CD4-positive, CD25-positive, alpha-beta regulatory T cell (primary cell): Measurements from ENCODE around the gene POP7. TPM values are rescaled to one million over a fixed set of nuclear protein-coding genes. Genes with fewer than 3 reads are reported as not detected.

Source experiments
- ATAC-seq, 2 donors: fragments of 150-1000 bp; cut with Tn5 transposase; one replicate each; pipeline ENCODE4 v1.10.0; 2021; ENCODE audit warnings: low read depth in 2 of 2, moderate number of reproducible peaks in 2 of 2, moderate library complexity in 1 of 2
- DNase-seq, 3 donors: peaks; one replicate each; pipeline versions ENCODE4 v3.0.0 to v3.0.0-alpha.2; 2012 to 2022; ENCODE audit warnings: mixed read lengths in 1 of 3
- H3K27ac ChIP-seq: one replicate; pipeline ENCODE4 v1.7.0; 2013; ENCODE audit warnings: mild to moderate bottlenecking, low read length; ENCODE audit not compliant: insufficient read depth, poor library complexity, severe bottlenecking
- H3K27me3 ChIP-seq: one replicate; pipeline ENCODE4 v1.7.0; 2013; ENCODE audit warnings: low read length; ENCODE audit not compliant: control insufficient read depth, insufficient read depth
- H3K36me3 ChIP-seq: one replicate; pipeline ENCODE4 v1.7.0; 2013; ENCODE audit warnings: mild to moderate bottlenecking, low read length, moderate library complexity; ENCODE audit not compliant: control insufficient read depth, insufficient read depth
- H3K4me1 ChIP-seq: 2 replicates; pipeline ENCODE4 v1.7.0; 2013; ENCODE audit warnings: mild to moderate bottlenecking, low read length; ENCODE audit not compliant: insufficient read depth, control insufficient read depth, poor library complexity, severe bottlenecking
- H3K4me3 ChIP-seq: one replicate; pipeline ENCODE4 v1.7.0; 2013; ENCODE audit warnings: low read depth, mild to moderate bottlenecking, low read length, moderate library complexity
- H3K9me3 ChIP-seq, 2 experiments: 1 replicate in 1 of 2; 2 replicates in 1 of 2; pipeline ENCODE4 v1.7.0; 2013; ENCODE audit warnings: low read length in 2 of 2, mild to moderate bottlenecking in 1 of 2, moderate library complexity in 1 of 2; ENCODE audit not compliant: control insufficient read depth in 2 of 2
- H3K27ac Mint-ChIP-seq, 3 donors: one replicate each; pipeline ENCODE4 v1.8.0; 2020 to 2022; ENCODE audit warnings: mild to moderate bottlenecking in 3 of 3, mixed read lengths in 3 of 3, moderate library complexity in 2 of 3
- H3K27me3 Mint-ChIP-seq: one replicate; pipeline ENCODE4 v1.8.0; 2022; ENCODE audit warnings: mild to moderate bottlenecking, mixed read lengths
- H3K36me3 Mint-ChIP-seq: one replicate; pipeline ENCODE4 v1.8.0; 2020; ENCODE audit warnings: mixed read lengths
- H3K4me1 Mint-ChIP-seq, 4 donors: one replicate each; pipeline ENCODE4 v1.8.0; 2020 to 2022; ENCODE audit warnings: mixed read lengths in 4 of 4, mild to moderate bottlenecking in 1 of 4
- H3K4me3 Mint-ChIP-seq, 4 donors: one replicate each; pipeline ENCODE4 v1.8.0; 2020 to 2022; ENCODE audit warnings: mild to moderate bottlenecking in 4 of 4, mixed read lengths in 4 of 4, moderate library complexity in 3 of 4
- H3K9me3 Mint-ChIP-seq, 7 donors: one replicate each; pipeline ENCODE4 v1.8.0; 2020 to 2022; ENCODE audit warnings: mixed read lengths in 7 of 7, mild to moderate bottlenecking in 3 of 7, moderate library complexity in 2 of 7
- polyA plus RNA-seq, 4 donors: library from polyadenylated mRNA; unstranded; fragments of 300-500 nt; fragmentation: Illumina TruSeq; gene quantifications; one replicate each; pipeline ENCODE4 v1.2.3, GENCODE V29; 2021
- total RNA-seq: library from RNA; stranded (reverse); gene quantifications from one replicate; pipeline ENCODE4 v1.2.3, GENCODE V29; 2022

POP7 gene
- total and polyA plus RNA-seq, 5 donors from 2014 or later = 11.3 to 63.0 (median 60.8) TPM

- Mint-ChIP-seq H3K36me3 (no peaks in the 10 kb centered on the region), H3K9me3 (peaks cover 0 to 1% (median 0%) of the 10 kb centered on the region in 7 donors), H3K27me3 (peaks cover 12% of the 10 kb centered on the region), H3K27ac (peak overlapping the region in 1 of 3 donors; percentile 41), H3K4me1 (peaks cover 0 to 12% (median 5%) of the 10 kb centered on the region in 4 donors), H3K4me3 (peak overlapping the region; percentile 33 to 98 (median 66))
- Histone ChIP-seq H3K9me3 (no peaks in the 10 kb centered on the region), H3K36me3 (peaks cover 2% of the 10 kb centered on the region), H3K4me1 (peaks cover 15% of the 10 kb centered on the region), H3K27me3 (no peaks in the 10 kb centered on the region), H3K27ac (no peak overlapping the region), H3K4me3 (no peak overlapping the region)
- no peak for ATAC-seq
- DNase-seq = no peak
Measured at GRCh38 chr7:100671353-100672327, 34.3 kb upstream of the POP7 start.

DNA sequence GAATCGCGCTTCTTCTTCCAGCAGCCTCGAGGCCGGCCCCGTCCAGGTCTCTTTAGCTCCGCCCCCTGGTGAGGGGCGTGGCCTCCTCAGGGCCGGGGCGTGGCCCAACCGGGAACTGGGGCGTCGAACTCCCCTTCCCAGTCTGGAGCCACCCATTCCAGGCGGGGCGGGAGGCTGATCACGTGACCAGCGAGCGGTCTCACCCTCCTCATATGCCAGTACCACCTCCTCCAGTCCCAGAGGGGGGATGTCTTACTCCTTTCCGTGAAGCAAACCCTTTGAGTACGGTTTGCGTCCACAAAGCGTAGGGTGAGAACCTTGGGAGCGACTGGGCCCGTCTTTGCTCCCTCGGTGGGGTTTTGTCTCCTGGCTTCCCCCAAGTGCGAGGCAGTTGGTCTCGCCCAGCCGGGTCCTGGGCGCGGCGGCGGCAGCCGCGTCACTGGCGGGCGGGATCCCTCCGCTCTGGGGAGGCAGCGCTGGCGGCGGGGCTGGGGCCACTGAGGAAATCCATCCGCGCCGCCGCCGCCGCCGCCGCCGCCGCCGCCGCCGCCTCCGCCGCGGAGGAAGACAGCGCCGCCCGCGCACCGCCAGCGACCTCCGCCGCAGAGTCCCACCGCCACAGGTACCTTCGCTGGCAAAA is 32.5 kb upstream of the POP7 start, which contains the start of gene GNB2:
Gene GNB2 (plus strand): TSS at position 439 of the 640 bp plus-strand sequence. CDS start 2,526 bp downstream, outside the sequence.
- peaks cover 17% of the 10 kb centered on the region for H3K4me1 ChIP-seq
- H3K27me3 ChIP-seq = no peaks in the 10 kb centered on the region
- H3K36me3 ChIP-seq = peaks cover 20% of the 10 kb centered on the region
- peak within 1 kb of the TSS; percentile 94 for H3K27ac ChIP-seq
- H3K9me3 ChIP-seq = no peaks in the 10 kb centered on the region
- H3K4me3 ChIP-seq = peak within 1 kb of the TSS; percentile 73
- DNase-seq (peak; percentile 95 to 99 (median 96)), ATAC-seq (peak; percentile 62 to 63)
- Mint-ChIP-seq H3K9me3 (peaks cover 0 to 1% (median 0%) of the 10 kb centered on the region in 7 donors), H3K4me3 (peak within 1 kb of the TSS; percentile 96 to 98 (median 97)), H3K4me1 (peaks cover 0 to 26% (median 9%) of the 10 kb centered on the region in 4 donors), H3K36me3 (no peaks in the 10 kb centered on the region), H3K27me3 (peaks cover 7% of the 10 kb centered on the region), H3K27ac (peak within 1 kb of the TSS; percentile 84 to 98 (median 97))

DNA sequence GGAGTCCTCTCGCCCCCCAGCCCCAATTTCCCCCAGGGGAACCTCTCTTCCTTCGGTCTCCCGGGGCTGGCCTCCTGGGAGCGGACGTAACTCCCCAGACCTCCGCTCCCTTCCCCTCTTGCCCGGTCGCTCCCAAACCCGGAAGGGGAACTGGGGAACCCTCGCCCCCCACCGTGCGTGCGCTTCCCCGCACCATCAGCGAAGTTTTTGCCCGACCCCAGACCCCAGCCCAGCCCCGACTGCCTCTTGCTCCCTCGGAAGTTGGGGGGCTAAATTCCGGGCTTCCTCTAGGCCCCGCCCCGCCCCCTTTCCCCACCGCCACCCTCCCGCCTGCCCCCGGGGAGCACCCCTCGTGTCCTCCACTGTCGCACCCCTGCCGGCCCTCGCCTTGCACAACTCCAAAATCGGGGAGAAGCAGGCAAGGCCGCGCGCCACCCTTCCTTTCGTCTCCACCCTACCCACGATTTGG is 31.9 kb upstream of the POP7 start:
- Histone ChIP-seq H3K4me1 (peaks cover 17% of the 10 kb centered on the region), H3K36me3 (peaks cover 22% of the 10 kb centered on the region), H3K27ac (peak overlapping the region; percentile 94), H3K27me3 (no peaks in the 10 kb centered on the region), H3K9me3 (no peaks in the 10 kb centered on the region), H3K4me3 (peak overlapping the region; percentile 51)
- Mint-ChIP-seq H3K27me3 (peaks cover 7% of the 10 kb centered on the region), H3K9me3 (peaks cover 0 to 1% (median 0%) of the 10 kb centered on the region in 7 donors), H3K27ac (peak overlapping the region; percentile 84 to 98 (median 97)), H3K4me1 (peaks cover 0 to 28% (median 10%) of the 10 kb centered on the region in 4 donors), H3K4me3 (peak overlapping the region; percentile 96 to 98 (median 97)), H3K36me3 (no peaks in the 10 kb centered on the region)
- ATAC-seq = no peak
- DNase-seq = peak in 1 of 3 donors; percentile 41

GRCh38 chr7:100674411-100675104 is 31.4 kb upstream of the POP7 start:
- Histone ChIP-seq H3K27ac (peak overlapping the region; percentile 94), H3K4me1 (peaks cover 19% of the 10 kb centered on the region)
- no peak for ATAC-seq

GRCh38 chr7:100675105-100675451 is 30.8 kb upstream of the POP7 start:
- H3K36me3 ChIP-seq = peaks cover 27% of the 10 kb centered on the region
- peak overlapping the region in 3 of 4 donors; percentile 96 to 98 (median 98) for H3K4me3 Mint-ChIP-seq
- peaks cover 24% of the 10 kb centered on the region for H3K4me1 ChIP-seq
- H3K9me3 ChIP-seq = no peaks in the 10 kb centered on the region
- peak overlapping the region; percentile 51 for H3K4me3 ChIP-seq
- H3K36me3 Mint-ChIP-seq = no peaks in the 10 kb centered on the region
- peaks cover 0 to 1% (median 0%) of the 10 kb centered on the region in 7 donors for H3K9me3 Mint-ChIP-seq
- DNase-seq = no peak
- no peak for ATAC-seq
- peaks cover 7% of the 10 kb centered on the region for H3K27me3 Mint-ChIP-seq
- H3K27ac ChIP-seq = peak overlapping the region; percentile 94
- H3K27ac Mint-ChIP-seq = peak overlapping the region in 2 of 3 donors; percentile 9 to 84
- no peaks in the 10 kb centered on the region for H3K27me3 ChIP-seq
- H3K4me1 Mint-ChIP-seq = peaks cover 1 to 38% (median 14%) of the 10 kb centered on the region in 4 donors

More at GRCh38 chr7:100674411-100675104, 31.4 kb upstream of the POP7 start:
- Mint-ChIP-seq H3K9me3 (peaks cover 0 to 1% (median 0%) of the 10 kb centered on the region in 7 donors), H3K36me3 (no peaks in the 10 kb centered on the region), H3K4me3 (peak overlapping the region; percentile 96 to 98 (median 97)), H3K4me1 (peaks cover 0 to 33% (median 11%) of the 10 kb centered on the region in 4 donors), H3K27ac (peak overlapping the region; percentile 84 to 98 (median 97)), H3K27me3 (peaks cover 7% of the 10 kb centered on the region)
- no peaks in the 10 kb centered on the region for H3K27me3 ChIP-seq
- no peaks in the 10 kb centered on the region for H3K9me3 ChIP-seq
- H3K4me3 ChIP-seq = peak overlapping the region; percentile 51
- peaks cover 26% of the 10 kb centered on the region for H3K36me3 ChIP-seq
- DNase-seq = peak in 1 of 3 donors; percentile 51

GRCh38 chr7:100675581-100676350 is 30.2 kb upstream of the POP7 start:
- Histone ChIP-seq H3K9me3 (no peaks in the 10 kb centered on the region), H3K4me1 (peaks cover 31% of the 10 kb centered on the region), H3K27ac (peak overlapping the region; percentile 94), H3K4me3 (no peak overlapping the region), H3K36me3 (peaks cover 27% of the 10 kb centered on the region), H3K27me3 (no peaks in the 10 kb centered on the region)
- peak overlapping the region; percentile 77 to 92 (median 82) for H3K27ac Mint-ChIP-seq
- H3K36me3 Mint-ChIP-seq = no peaks in the 10 kb centered on the region
- H3K4me3 Mint-ChIP-seq = peak overlapping the region; percentile 90 to 96 (median 92)
- H3K27me3 Mint-ChIP-seq = peaks cover 7% of the 10 kb centered on the region
- DNase-seq (peak; percentile 91 to 97 (median 96)), ATAC-seq (peak; percentile 56 to 59)
- H3K4me1 Mint-ChIP-seq = peaks cover 4 to 45% (median 18%) of the 10 kb centered on the region in 4 donors
- H3K9me3 Mint-ChIP-seq = peaks cover 0 to 1% (median 0%) of the 10 kb centered on the region in 7 donors
